Kidney (tissue), 14 donors: Measurements from ENCODE around the gene GRIK1. TPM values are rescaled to one million over a fixed set of nuclear protein-coding genes. Genes with fewer than 3 reads are reported as not detected.

Experiments used
- DNase-seq, 5 donors: peaks; one replicate each; pipeline ENCODE4 v3.0.0-alpha.2; 2013 to 2020
- FAIRE-seq: peaks from 2 replicates; lab custom pipeline; 2012; peaks lifted over from hg19 to GRCh38; lab: Jason Lieb, UNC
- H3K27ac ChIP-seq, 2 donors: one replicate each; pipeline ENCODE4 v1.7.0; 2013; ENCODE audit warnings: low read depth in 2 of 2, low read length in 2 of 2, inconsistent platforms in 1 of 2
- H3K27me3 ChIP-seq: one replicate; pipeline ENCODE4 v1.7.1; 2013; ENCODE audit warnings: low read length, inconsistent platforms; ENCODE audit not compliant: control insufficient read depth, insufficient read depth
- H3K36me3 ChIP-seq, 3 donors: one replicate each; pipeline versions ENCODE4 v1.7.0 to v1.7.1; 2013; ENCODE audit warnings: low read length in 3 of 3, control low read depth in 1 of 3, inconsistent platforms in 1 of 3; ENCODE audit not compliant: insufficient read depth in 3 of 3, control insufficient read depth in 2 of 3
- H3K4me1 ChIP-seq, 3 donors: one replicate each; pipeline versions ENCODE4 v1.7.0 to v1.7.1; 2013; ENCODE audit warnings: low read length in 3 of 3, inconsistent platforms in 1 of 3, low read depth in 1 of 3; ENCODE audit not compliant: control insufficient read depth in 2 of 3, insufficient read depth in 2 of 3
- H3K4me3 ChIP-seq, 3 donors: one replicate each; pipeline versions ENCODE4 v1.7.0 to v1.8.1; 2013; ENCODE audit warnings: low read length in 3 of 3, control low read depth in 1 of 3, inconsistent platforms in 1 of 3
- H3K9ac ChIP-seq, 3 donors: one replicate each; pipeline versions ENCODE4 v1.7.0 to v1.7.1; 2013; ENCODE audit warnings: low read length in 3 of 3, control low read depth in 1 of 3, inconsistent platforms in 1 of 3
- H3K9me3 ChIP-seq, 3 donors: one replicate each; pipeline versions ENCODE4 v1.7.0 to v1.7.1; 2013; ENCODE audit warnings: low read length in 3 of 3, control low read depth in 1 of 3, inconsistent platforms in 1 of 3; ENCODE audit not compliant: control insufficient read depth in 2 of 3, insufficient read depth in 1 of 3
- intact Hi-C: fragments of 100-400 bp; cut with DNase I; formaldehyde crosslinking; loops from one replicate; pipeline ENCODE4 v1.11.1; 2022
- polyA plus RNA-seq: library from polyadenylated mRNA; stranded (reverse); fragments of 350-450 nt; fragmentation: Illumina TruSeq; extraction: RNeasy Lipid Tissue Mini Kit (QIAGEN cat#74804); gene quantifications from one replicate; pipeline ENCODE4 v1.2.3, GENCODE V29; 2014; ENCODE audit warnings: low read depth, low replicate concordance; ENCODE audit not compliant: insufficient read depth
- total RNA-seq: library from RNA; stranded (reverse); fragmentation: NEBNext Ultra II Directional; extraction: Animal tissue kit (Norgen Biotek cat#: 25700); gene quantifications from one replicate; pipeline ENCODE4 v1.2.1, GENCODE V29; 2021
- TF ChIP-seq, protein P1 (sequence below): IDR thresholded peaks from 3 replicates; pipeline ENCODE4 v1.5.1; 2012; ENCODE audit warnings: mild to moderate bottlenecking, moderate library complexity, borderline replicate concordance; ENCODE audit not compliant: insufficient read depth; ENCODE audit errors: extremely low read depth
- donor health status: control.
- donor health status: control.
- donor health status: control.
- donor health status: control.
- donor health status: control.
- donor health status: DM: yes; HTN: yes; CAD: no.
- donor health status: Normal renal cell carcinoma (clear cell type).

Gene GRIK1
- total and polyA plus RNA-seq, 2 donors from 2014 or later = not detected

DNA sequence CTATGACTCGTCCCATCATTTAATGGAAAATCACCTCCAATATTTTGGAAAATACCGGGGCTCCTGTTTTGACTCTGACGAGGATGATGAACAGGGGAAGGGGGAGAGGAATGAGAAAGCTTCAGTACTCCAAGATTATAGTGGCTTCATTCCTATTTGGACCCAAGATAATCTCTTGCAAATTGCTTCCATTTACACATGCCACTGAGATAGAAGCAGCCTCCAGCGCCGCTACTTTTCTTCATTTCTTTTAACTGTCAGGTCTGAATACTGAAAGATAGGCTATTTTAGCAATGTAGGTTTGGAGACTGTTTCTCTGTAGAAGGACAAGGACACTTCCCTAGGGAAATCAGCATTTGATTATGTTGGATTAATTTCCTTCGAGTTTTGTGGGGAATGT is 565 bp upstream of the GRIK1 start:
- Histone ChIP-seq H3K27me3 (peaks cover 8% of the 10 kb centered on the region), H3K9ac (no peak overlapping the region), H3K36me3 (no peaks in the 10 kb centered on the region), H3K27ac (no peak overlapping the region), H3K4me1 (no peaks in the 10 kb centered on the region), H3K9me3 (no peaks in the 10 kb centered on the region), H3K4me3 (peak overlapping the region in 1 of 3 donors; percentile 22)
- TF ChIP-seq, protein P1, sequence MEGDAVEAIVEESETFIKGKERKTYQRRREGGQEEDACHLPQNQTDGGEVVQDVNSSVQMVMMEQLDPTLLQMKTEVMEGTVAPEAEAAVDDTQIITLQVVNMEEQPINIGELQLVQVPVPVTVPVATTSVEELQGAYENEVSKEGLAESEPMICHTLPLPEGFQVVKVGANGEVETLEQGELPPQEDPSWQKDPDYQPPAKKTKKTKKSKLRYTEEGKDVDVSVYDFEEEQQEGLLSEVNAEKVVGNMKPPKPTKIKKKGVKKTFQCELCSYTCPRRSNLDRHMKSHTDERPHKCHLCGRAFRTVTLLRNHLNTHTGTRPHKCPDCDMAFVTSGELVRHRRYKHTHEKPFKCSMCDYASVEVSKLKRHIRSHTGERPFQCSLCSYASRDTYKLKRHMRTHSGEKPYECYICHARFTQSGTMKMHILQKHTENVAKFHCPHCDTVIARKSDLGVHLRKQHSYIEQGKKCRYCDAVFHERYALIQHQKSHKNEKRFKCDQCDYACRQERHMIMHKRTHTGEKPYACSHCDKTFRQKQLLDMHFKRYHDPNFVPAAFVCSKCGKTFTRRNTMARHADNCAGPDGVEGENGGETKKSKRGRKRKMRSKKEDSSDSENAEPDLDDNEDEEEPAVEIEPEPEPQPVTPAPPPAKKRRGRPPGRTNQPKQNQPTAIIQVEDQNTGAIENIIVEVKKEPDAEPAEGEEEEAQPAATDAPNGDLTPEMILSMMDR = no peak
- intact Hi-C loops = no loop called here
- no peak for FAIRE-seq
- no peak for DNase-seq

DNA sequence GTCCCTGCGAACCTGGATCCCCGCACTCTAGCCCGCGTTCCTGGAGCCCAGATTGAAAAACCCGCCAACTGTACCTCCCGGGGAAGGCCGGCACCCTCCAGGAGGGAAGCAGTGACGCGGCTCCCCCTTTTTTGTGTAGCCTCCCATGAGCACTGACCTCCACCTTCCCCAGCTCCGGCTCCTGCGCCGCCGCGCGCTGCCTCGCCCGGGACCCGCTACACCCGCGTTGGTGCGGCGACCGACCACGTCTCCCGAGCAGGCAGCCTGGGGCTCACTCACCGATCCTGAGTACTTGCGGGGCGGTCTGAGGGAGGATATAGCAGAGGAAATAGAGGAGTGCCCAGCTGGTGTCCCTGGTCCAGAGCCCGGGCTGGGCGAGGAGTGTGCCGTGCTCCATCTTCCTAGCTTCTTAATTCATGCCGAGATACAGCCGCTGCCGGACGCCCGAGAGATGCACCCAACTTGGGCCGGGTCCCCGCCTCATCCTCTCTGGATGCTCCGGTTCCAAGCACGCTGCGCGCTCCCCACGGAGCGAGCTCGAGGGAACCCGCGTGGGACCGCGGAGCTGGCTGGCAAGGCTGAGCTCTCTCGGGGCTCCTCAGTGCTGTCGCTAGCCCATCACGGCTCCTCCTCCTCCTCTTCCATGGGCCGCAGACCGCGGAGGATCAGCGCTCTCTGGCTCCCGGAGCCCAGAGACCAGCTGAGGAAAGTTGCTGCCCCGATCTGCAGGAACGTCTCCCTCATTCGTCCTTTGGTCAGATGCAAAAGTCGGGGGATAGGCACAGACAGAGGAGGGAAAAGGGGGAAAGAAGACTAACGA is 482 bp downstream of the GRIK1 start:
- FAIRE-seq (no peak), DNase-seq (peak; percentile 52 to 63 (median 56))
- Histone ChIP-seq H3K36me3 (no peaks in the 10 kb centered on the region), H3K9ac (peak overlapping the region in 1 of 3 donors; percentile 20), H3K27me3 (peaks cover 8% of the 10 kb centered on the region), H3K4me1 (no peaks in the 10 kb centered on the region), H3K9me3 (no peaks in the 10 kb centered on the region), H3K4me3 (peak overlapping the region in 2 of 3 donors; percentile 36 to 61), H3K27ac (no peak overlapping the region)
- intact Hi-C loops = no loop called here
- TF ChIP-seq, protein P1 = no peak

DNA sequence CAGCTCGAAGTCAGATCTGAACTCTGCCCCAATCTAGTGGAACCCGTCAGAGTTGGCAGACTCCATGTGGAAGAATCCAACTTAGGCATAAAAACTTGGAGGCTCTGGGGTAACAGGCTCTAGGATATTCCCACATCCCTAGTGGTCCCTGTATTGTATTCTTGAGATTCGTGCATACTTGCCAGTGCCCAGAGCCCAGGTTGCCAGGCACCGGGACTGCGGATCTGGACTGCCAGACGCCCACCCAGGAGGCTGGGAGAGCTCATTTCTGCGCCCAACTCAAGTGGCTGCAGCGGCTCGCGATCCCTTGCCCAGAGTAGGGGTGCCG is 1.1 kb downstream of the GRIK1 start:
- intact Hi-C loops = no loop called here
- H3K9ac ChIP-seq = no peak overlapping the region
- no peaks in the 10 kb centered on the region for H3K36me3 ChIP-seq
- H3K4me3 ChIP-seq = no peak overlapping the region
- H3K27ac ChIP-seq = no peak overlapping the region
- H3K9me3 ChIP-seq = no peaks in the 10 kb centered on the region
- FAIRE-seq = no peak
- DNase-seq = no peak
- TF ChIP-seq, protein P1 = no peak
- H3K4me1 ChIP-seq = no peaks in the 10 kb centered on the region
- peaks cover 8% of the 10 kb centered on the region for H3K27me3 ChIP-seq

DNA sequence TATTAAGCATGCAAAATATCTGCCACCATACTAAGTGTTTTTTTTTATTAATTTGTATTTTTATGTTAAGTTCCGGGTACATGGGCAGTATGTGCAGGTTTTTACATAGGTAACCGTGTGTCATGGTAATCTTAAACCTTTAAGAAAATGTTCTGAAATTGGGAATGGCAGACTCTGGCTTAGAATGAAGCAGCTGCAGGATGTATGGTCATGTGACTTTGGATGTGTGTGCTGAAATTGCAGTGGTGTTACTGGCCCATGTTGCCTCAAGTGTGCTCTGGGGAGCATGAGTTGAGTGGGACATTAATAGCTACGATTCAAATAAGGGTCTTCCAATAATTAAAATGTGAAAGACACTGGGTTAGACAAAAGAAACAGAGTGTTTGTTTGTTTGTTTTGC is 6.7 kb downstream of the GRIK1 start:
- intact Hi-C loops = no loop called here
- TF ChIP-seq, protein P1 = no peak
- FAIRE-seq (no peak), DNase-seq (no peak)
- H3K36me3 ChIP-seq = no peaks in the 10 kb centered on the region
- no peak overlapping the region for H3K9ac ChIP-seq
- no peaks in the 10 kb centered on the region for H3K9me3 ChIP-seq
- H3K4me1 ChIP-seq = no peaks in the 10 kb centered on the region
- H3K27me3 ChIP-seq = peaks cover under 1% of the 10 kb centered on the region
- no peak overlapping the region for H3K27ac ChIP-seq
- no peak overlapping the region for H3K4me3 ChIP-seq
